ENCODE data around the gene CRY2. TPM values are rescaled to one million over a fixed set of nuclear protein-coding genes. Genes with fewer than 3 reads are reported as not detected.

Gene CRY2
- total and polyA plus RNA-seq, 2 of the 8 experiments (the other 6 are each of a cell fraction or from before 2014, with no cell fraction given), result 8.0 to 9.4 TPM

DNA sequence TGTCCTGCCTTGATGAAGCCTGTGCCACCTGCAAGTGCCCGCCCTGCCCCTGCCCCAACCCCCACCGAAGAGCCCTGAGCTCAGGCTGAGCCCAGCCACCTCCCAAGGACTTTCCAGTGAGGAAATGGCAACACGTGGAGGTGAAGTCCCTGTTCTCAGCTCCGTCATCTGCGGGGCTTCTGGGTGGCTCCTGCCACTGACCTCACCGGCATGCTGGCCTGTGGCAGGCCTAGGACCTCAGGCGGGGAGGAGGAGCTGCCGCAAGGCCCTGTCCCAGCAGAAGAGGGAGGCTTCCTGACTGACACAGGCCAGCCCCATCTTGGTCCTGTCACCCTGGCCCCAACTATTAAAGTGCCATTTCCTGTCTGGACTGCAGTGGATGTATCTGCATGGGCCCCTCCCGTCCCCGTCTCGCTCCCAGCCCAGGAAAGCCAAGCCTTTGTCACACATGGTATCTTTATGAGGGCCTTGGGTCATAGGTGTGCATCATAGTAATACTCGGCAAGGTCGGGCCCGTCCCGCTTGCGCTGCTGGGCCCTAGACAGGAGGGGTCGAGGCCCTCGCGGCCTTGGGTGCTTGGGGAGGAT lies 58.9 kb downstream of the CRY2 start (continued):
- TF ChIP-seq, protein P1, sequence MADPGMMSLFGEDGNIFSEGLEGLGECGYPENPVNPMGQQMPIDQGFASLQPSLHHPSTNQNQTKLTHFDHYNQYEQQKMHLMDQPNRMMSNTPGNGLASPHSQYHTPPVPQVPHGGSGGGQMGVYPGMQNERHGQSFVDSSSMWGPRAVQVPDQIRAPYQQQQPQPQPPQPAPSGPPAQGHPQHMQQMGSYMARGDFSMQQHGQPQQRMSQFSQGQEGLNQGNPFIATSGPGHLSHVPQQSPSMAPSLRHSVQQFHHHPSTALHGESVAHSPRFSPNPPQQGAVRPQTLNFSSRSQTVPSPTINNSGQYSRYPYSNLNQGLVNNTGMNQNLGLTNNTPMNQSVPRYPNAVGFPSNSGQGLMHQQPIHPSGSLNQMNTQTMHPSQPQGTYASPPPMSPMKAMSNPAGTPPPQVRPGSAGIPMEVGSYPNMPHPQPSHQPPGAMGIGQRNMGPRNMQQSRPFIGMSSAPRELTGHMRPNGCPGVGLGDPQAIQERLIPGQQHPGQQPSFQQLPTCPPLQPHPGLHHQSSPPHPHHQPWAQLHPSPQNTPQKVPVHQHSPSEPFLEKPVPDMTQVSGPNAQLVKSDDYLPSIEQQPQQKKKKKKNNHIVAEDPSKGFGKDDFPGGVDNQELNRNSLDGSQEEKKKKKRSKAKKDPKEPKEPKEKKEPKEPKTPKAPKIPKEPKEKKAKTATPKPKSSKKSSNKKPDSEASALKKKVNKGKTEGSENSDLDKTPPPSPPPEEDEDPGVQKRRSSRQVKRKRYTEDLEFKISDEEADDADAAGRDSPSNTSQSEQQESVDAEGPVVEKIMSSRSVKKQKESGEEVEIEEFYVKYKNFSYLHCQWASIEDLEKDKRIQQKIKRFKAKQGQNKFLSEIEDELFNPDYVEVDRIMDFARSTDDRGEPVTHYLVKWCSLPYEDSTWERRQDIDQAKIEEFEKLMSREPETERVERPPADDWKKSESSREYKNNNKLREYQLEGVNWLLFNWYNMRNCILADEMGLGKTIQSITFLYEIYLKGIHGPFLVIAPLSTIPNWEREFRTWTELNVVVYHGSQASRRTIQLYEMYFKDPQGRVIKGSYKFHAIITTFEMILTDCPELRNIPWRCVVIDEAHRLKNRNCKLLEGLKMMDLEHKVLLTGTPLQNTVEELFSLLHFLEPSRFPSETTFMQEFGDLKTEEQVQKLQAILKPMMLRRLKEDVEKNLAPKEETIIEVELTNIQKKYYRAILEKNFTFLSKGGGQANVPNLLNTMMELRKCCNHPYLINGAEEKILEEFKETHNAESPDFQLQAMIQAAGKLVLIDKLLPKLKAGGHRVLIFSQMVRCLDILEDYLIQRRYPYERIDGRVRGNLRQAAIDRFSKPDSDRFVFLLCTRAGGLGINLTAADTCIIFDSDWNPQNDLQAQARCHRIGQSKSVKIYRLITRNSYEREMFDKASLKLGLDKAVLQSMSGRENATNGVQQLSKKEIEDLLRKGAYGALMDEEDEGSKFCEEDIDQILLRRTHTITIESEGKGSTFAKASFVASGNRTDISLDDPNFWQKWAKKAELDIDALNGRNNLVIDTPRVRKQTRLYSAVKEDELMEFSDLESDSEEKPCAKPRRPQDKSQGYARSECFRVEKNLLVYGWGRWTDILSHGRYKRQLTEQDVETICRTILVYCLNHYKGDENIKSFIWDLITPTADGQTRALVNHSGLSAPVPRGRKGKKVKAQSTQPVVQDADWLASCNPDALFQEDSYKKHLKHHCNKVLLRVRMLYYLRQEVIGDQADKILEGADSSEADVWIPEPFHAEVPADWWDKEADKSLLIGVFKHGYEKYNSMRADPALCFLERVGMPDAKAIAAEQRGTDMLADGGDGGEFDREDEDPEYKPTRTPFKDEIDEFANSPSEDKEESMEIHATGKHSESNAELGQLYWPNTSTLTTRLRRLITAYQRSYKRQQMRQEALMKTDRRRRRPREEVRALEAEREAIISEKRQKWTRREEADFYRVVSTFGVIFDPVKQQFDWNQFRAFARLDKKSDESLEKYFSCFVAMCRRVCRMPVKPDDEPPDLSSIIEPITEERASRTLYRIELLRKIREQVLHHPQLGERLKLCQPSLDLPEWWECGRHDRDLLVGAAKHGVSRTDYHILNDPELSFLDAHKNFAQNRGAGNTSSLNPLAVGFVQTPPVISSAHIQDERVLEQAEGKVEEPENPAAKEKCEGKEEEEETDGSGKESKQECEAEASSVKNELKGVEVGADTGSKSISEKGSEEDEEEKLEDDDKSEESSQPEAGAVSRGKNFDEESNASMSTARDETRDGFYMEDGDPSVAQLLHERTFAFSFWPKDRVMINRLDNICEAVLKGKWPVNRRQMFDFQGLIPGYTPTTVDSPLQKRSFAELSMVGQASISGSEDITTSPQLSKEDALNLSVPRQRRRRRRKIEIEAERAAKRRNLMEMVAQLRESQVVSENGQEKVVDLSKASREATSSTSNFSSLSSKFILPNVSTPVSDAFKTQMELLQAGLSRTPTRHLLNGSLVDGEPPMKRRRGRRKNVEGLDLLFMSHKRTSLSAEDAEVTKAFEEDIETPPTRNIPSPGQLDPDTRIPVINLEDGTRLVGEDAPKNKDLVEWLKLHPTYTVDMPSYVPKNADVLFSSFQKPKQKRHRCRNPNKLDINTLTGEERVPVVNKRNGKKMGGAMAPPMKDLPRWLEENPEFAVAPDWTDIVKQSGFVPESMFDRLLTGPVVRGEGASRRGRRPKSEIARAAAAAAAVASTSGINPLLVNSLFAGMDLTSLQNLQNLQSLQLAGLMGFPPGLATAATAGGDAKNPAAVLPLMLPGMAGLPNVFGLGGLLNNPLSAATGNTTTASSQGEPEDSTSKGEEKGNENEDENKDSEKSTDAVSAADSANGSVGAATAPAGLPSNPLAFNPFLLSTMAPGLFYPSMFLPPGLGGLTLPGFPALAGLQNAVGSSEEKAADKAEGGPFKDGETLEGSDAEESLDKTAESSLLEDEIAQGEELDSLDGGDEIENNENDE (IDR thresholded peaks at IDR 0.05; ENCODE audit: insufficient replicate concordance, low read length), result no peak
- no peak for TF ChIP-seq BCL11A (IDR thresholded peaks at IDR 0.05; ENCODE audit: low read depth in 2 of 2, low read length in 2 of 2)
- TF ChIP-seq GTF2F1 (IDR thresholded peaks at IDR 0.05; ENCODE audit: borderline replicate concordance, low read depth, low read length), result no peak
- TF ChIP-seq CHD2 (IDR thresholded peaks at IDR 0.05; ENCODE audit: low read length), result no peak
- no peak for TF ChIP-seq SP1 (IDR thresholded peaks at IDR 0.05; ENCODE audit: low read depth, low read length)
- no peak for TF ChIP-seq CREB1 (IDR thresholded peaks at IDR 0.05)
- no peak for TF ChIP-seq FOSL1 (IDR thresholded peaks at IDR 0.05; ENCODE audit: insufficient read depth, low read depth, low read length)
- TF ChIP-seq TEAD4 (IDR thresholded peaks at IDR 0.05; ENCODE audit: low read depth, low read length), result no peak
- no peak for TF ChIP-seq RNF2 (IDR thresholded peaks at IDR 0.05; ENCODE audit: borderline replicate concordance, low read depth, low read length, missing control alignments, poor library complexity, severe bottlenecking)
- no peak for TF ChIP-seq CBX5 (IDR thresholded peaks at IDR 0.05; ENCODE audit: low read depth, low read length)
- no peak for TF ChIP-seq KDM5A (IDR thresholded peaks at IDR 0.05; ENCODE audit: low read length)
- TF ChIP-seq SIRT6 (IDR thresholded peaks at IDR 0.05; ENCODE audit: low read length), result no peak

Data from H1 (cell line).